SK-N-SH treated with all-trans-retinoic acid at 6 μM for 48 hours (cell line): Measurements from ENCODE around the gene VSNL1.

Experiments
- ARNTL ChIP-seq: fragments of 450-650 bp; formaldehyde crosslinking; IDR thresholded peaks from 2 replicates; pipeline ENCODE4 v1.5.0; 2020; ENCODE audit warnings: low read depth, mild to moderate bottlenecking, moderate library complexity, borderline replicate concordance
- ESRRG ChIP-seq: fragments of 250-450 bp; sonication (Bioruptor Pico); IDR thresholded peaks from 2 replicates; pipeline ENCODE4 v1.6.1; 2021; ENCODE audit warnings: mild to moderate bottlenecking
- OSR1 ChIP-seq: fragments of 250-450 bp; sonication (Bioruptor Pico); IDR thresholded peaks from 2 replicates; pipeline ENCODE4 v1.8.0; 2022; ENCODE audit warnings: moderate library complexity, mild to moderate bottlenecking, inconsistent platforms
- POU6F1 ChIP-seq: fragments of 250-450 bp; sonication (Bioruptor Pico); IDR thresholded peaks from 2 replicates; pipeline ENCODE4 v1.8.0; 2021; ENCODE audit warnings: low read depth, mild to moderate bottlenecking, moderate library complexity, borderline replicate concordance
- ZNF8 ChIP-seq: fragments of 450-650 bp; formaldehyde crosslinking; IDR thresholded peaks from 2 replicates; pipeline ENCODE4 v1.5.0; 2020; ENCODE audit warnings: mild to moderate bottlenecking, moderate library complexity
- TF ChIP-seq, protein P1 (sequence below): fragments of 250-450 bp; sonication (Bioruptor Pico); IDR thresholded peaks from 2 replicates; pipeline ENCODE4 v1.8.0; 2020; ENCODE audit warnings: mild to moderate bottlenecking, moderate library complexity, borderline replicate concordance

- no peak for TF ChIP-seq ARNTL (CRISPR knock-in tag)
- TF ChIP-seq, protein P1, sequence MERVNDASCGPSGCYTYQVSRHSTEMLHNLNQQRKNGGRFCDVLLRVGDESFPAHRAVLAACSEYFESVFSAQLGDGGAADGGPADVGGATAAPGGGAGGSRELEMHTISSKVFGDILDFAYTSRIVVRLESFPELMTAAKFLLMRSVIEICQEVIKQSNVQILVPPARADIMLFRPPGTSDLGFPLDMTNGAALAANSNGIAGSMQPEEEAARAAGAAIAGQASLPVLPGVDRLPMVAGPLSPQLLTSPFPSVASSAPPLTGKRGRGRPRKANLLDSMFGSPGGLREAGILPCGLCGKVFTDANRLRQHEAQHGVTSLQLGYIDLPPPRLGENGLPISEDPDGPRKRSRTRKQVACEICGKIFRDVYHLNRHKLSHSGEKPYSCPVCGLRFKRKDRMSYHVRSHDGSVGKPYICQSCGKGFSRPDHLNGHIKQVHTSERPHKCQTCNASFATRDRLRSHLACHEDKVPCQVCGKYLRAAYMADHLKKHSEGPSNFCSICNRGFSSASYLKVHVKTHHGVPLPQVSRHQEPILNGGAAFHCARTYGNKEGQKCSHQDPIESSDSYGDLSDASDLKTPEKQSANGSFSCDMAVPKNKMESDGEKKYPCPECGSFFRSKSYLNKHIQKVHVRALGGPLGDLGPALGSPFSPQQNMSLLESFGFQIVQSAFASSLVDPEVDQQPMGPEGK (CRISPR knock-in tag), result no peak
- TF ChIP-seq POU6F1 (CRISPR knock-in tag), result no peak
- TF ChIP-seq ZNF8 (CRISPR knock-in tag), result no peak
- TF ChIP-seq OSR1, result no peak
- TF ChIP-seq ESRRG (CRISPR knock-in tag), result no peak
Observed at GRCh38 chr2:17630089-17630488, 89.6 kb downstream of the VSNL1 start.
